ENCODE measurements around the gene SGCD.

The SGCD gene

GRCh38 chr5:156450778-156451177 lies 123.8 kb downstream of the SGCD start:
- Histone ChIP-seq H3K4me2 (ENCODE audit: low read length) (no peak overlapping the region), H2AFZ (ENCODE audit: low read depth, low read length) (no peak overlapping the region), H4K20me1 (ENCODE audit: insufficient read depth, low read length) (no peaks in the 10 kb centered on the region), H3K4me3 (ENCODE audit: low read length) (no peak overlapping the region), H3K79me2 (ENCODE audit: low read length) (no peaks in the 10 kb centered on the region), H3K9me3 (ENCODE audit: insufficient read depth, low read length) (no peaks in the 10 kb centered on the region), H3K36me3 (replicated peaks; ENCODE audit: low read depth, low read length) (no peaks in the 10 kb centered on the region), H3K9ac (ENCODE audit: low read length) (no peak overlapping the region), H3K27me3 (ENCODE audit: low read depth, low read length) (no peaks in the 10 kb centered on the region), H3K27ac (ENCODE audit: low read length) (no peak overlapping the region), H3K4me1 (ENCODE audit: low read length) (no peaks in the 10 kb centered on the region)
- no peak for TF ChIP-seq CTCF (IDR thresholded peaks at IDR 0.05; ENCODE audit: low read depth, low read length)
- no peak for TF ChIP-seq EZH2phosphoT487 (IDR thresholded peaks at IDR 0.05; ENCODE audit: low read depth)

- Histone ChIP-seq H3K9me3 (ENCODE audit: insufficient read depth, low read length) (no peaks in the 10 kb centered on the region), H3K4me3 (ENCODE audit: low read length) (no peak overlapping the region), H3K27me3 (ENCODE audit: low read depth, low read length) (no peaks in the 10 kb centered on the region), H2AFZ (ENCODE audit: low read depth, low read length) (no peak overlapping the region), H3K9ac (ENCODE audit: low read length) (no peak overlapping the region), H3K79me2 (ENCODE audit: low read length) (no peaks in the 10 kb centered on the region), H3K27ac (ENCODE audit: low read length) (no peak overlapping the region), H3K4me1 (ENCODE audit: low read length) (no peaks in the 10 kb centered on the region), H4K20me1 (ENCODE audit: insufficient read depth, low read length) (no peaks in the 10 kb centered on the region), H3K4me2 (ENCODE audit: low read length) (no peak overlapping the region), H3K36me3 (replicated peaks; ENCODE audit: low read depth, low read length) (no peaks in the 10 kb centered on the region)
- TF ChIP-seq CTCF (IDR thresholded peaks at IDR 0.05; ENCODE audit: low read depth, low read length) (no peak), EZH2phosphoT487 (IDR thresholded peaks at IDR 0.05; ENCODE audit: low read depth) (no peak)
Measured at GRCh38 chr5:156451505-156451904, 124.5 kb downstream of the SGCD start.

- TF ChIP-seq CTCF (IDR thresholded peaks at IDR 0.05; ENCODE audit: low read depth, low read length) (no peak), EZH2phosphoT487 (IDR thresholded peaks at IDR 0.05; ENCODE audit: low read depth) (no peak)
- no peak overlapping the region for H3K27ac ChIP-seq (ENCODE audit: low read length)
- H3K79me2 ChIP-seq (ENCODE audit: low read length) = no peaks in the 10 kb centered on the region
- H3K9ac ChIP-seq (ENCODE audit: low read length) = no peak overlapping the region
- no peak overlapping the region for H2AFZ ChIP-seq (ENCODE audit: low read depth, low read length)
- H3K4me1 ChIP-seq (ENCODE audit: low read length) = no peaks in the 10 kb centered on the region
- H3K9me3 ChIP-seq (ENCODE audit: insufficient read depth, low read length) = no peaks in the 10 kb centered on the region
- no peaks in the 10 kb centered on the region for H3K36me3 ChIP-seq (replicated peaks; ENCODE audit: low read depth, low read length)
- H3K4me3 ChIP-seq (ENCODE audit: low read length) = no peak overlapping the region
- no peak overlapping the region for H3K4me2 ChIP-seq (ENCODE audit: low read length)
- H3K27me3 ChIP-seq (ENCODE audit: low read depth, low read length) = no peaks in the 10 kb centered on the region
- H4K20me1 ChIP-seq (ENCODE audit: insufficient read depth, low read length) = no peaks in the 10 kb centered on the region
Measured at GRCh38 chr5:156456857-156457256, 129.9 kb downstream of the SGCD start.

- Histone ChIP-seq H3K4me1 (ENCODE audit: low read length) (no peaks in the 10 kb centered on the region), H3K79me2 (ENCODE audit: low read length) (no peaks in the 10 kb centered on the region), H3K9me3 (ENCODE audit: insufficient read depth, low read length) (no peaks in the 10 kb centered on the region), H4K20me1 (ENCODE audit: insufficient read depth, low read length) (no peaks in the 10 kb centered on the region), H3K27me3 (ENCODE audit: low read depth, low read length) (no peaks in the 10 kb centered on the region), H3K27ac (ENCODE audit: low read length) (no peak overlapping the region), H3K4me3 (ENCODE audit: low read length) (no peak overlapping the region), H2AFZ (ENCODE audit: low read depth, low read length) (no peak overlapping the region), H3K9ac (ENCODE audit: low read length) (no peak overlapping the region), H3K4me2 (ENCODE audit: low read length) (no peak overlapping the region), H3K36me3 (replicated peaks; ENCODE audit: low read depth, low read length) (no peaks in the 10 kb centered on the region)
- TF ChIP-seq EZH2phosphoT487 (IDR thresholded peaks at IDR 0.05; ENCODE audit: low read depth) = no peak
Measured at GRCh38 chr5:156459812-156460385, 132.9 kb downstream of the SGCD start.
